K562 (cell line): ENCODE measurements around the gene B4GALNT2. TPM values are rescaled to one million over a fixed set of nuclear protein-coding genes. Genes with fewer than 3 reads are reported as not detected.
A peak's percentile ranks its signal among the peaks of the same experiment; 100 is the strongest.

ENCODE experiments used
- DEAF1 ChIP-seq: fragments of 450-650 bp; formaldehyde crosslinking; IDR thresholded peaks from 2 replicates; pipeline ENCODE4 v1.4.0; 2020; ENCODE audit warnings: mild to moderate bottlenecking, moderate library complexity
- ERF ChIP-seq: fragments of 450-650 bp; formaldehyde crosslinking; IDR thresholded peaks from 2 replicates; pipeline ENCODE4 v1.4.0; 2020; ENCODE audit warnings: mild to moderate bottlenecking, mixed read lengths
- HDAC6 ChIP-seq: IDR thresholded peaks from 2 replicates; pipeline ENCODE4 v1.6.1; 2012; ENCODE audit warnings: low read depth, mild to moderate bottlenecking, control low read depth, inconsistent platforms, low read length, moderate library complexity
- HINFP ChIP-seq: fragments of 450-650 bp; conservative IDR thresholded peaks from 2 replicates; pipeline ENCODE4 v1.6.1; 2016; ENCODE audit warnings: missing genetic modification characterization, low read depth, mild to moderate bottlenecking, control low read depth, missing compliant biosample characterization
- HMG20A ChIP-seq: fragments of 450-650 bp; formaldehyde crosslinking; conservative IDR thresholded peaks from 2 replicates; pipeline ENCODE4 v1.4.0; 2020; ENCODE audit warnings: mild to moderate bottlenecking, mixed read lengths
- JUNB ChIP-seq: fragments of 450-650 bp; formaldehyde crosslinking; conservative IDR thresholded peaks from 2 replicates; pipeline ENCODE4 v1.4.0; 2020; ENCODE audit warnings: mild to moderate bottlenecking
- MAFG ChIP-seq: fragments of 450-650 bp; conservative IDR thresholded peaks from 2 replicates; pipeline ENCODE4 v1.6.1; 2016; ENCODE audit warnings: missing genetic modification characterization, missing compliant biosample characterization
- MBD2 ChIP-seq: sonication (generic); IDR thresholded peaks from 2 replicates; pipeline ENCODE4 v1.6.1; 2016; ENCODE audit warnings: low read depth, borderline replicate concordance
- NFE2 ChIP-seq: IDR thresholded peaks from 2 replicates; pipeline ENCODE4 v1.6.1; 2014; ENCODE audit warnings: antibody characterized with exemption, low read depth
- POLR3G ChIP-seq: IDR thresholded peaks from 2 replicates; pipeline ENCODE4 v1.6.1; 2011; ENCODE audit not compliant: insufficient read length, insufficient replicate concordance; ENCODE audit errors: extremely low read depth
- SRSF3 ChIP-seq: fragments of 200-400 bp; formaldehyde crosslinking; IDR thresholded peaks from 2 replicates; pipeline ENCODE4 v1.6.1; 2016; ENCODE audit warnings: mild to moderate bottlenecking, low read length, moderate library complexity; ENCODE audit not compliant: insufficient read depth
- ZNF134 ChIP-seq: fragments of 250-450 bp; sonication (Bioruptor Pico); conservative IDR thresholded peaks from 2 replicates; pipeline ENCODE4 v1.4.0; 2020
- ZNF764 ChIP-seq: fragments of 250-450 bp; sonication (Bioruptor Pico); IDR thresholded peaks from 2 replicates; pipeline ENCODE4 v1.4.0; 2020; ENCODE audit warnings: low read depth, mild to moderate bottlenecking, moderate library complexity
- ZNF766 ChIP-seq: fragments of 200-800 bp; sonication (Bioruptor generic); conservative IDR thresholded peaks from 2 replicates; pipeline ENCODE4 v1.6.1; 2016; ENCODE audit warnings: missing genetic modification characterization, missing compliant biosample characterization
- polyA plus RNA-seq, 8 experiments: library from polyadenylated mRNA; depleted of rRNA in 4 of 8; stranded (reverse) in 5 of 8; unstranded in 3 of 8; fragments of >200 nt; fragmentation: Nextera tagmentation in 2 of 8; fragmentation: Illumina TruSeq in 1 of 8; extraction: Ambion mirVana in 2 of 8; extraction: Trizol in 1 of 8; gene quantifications; 2 replicates each; pipeline versions ENCODE4 v1.2.1 to v1.2.3, GENCODE V29; 2011 to 2014; ENCODE audit warnings: inconsistent platforms in 1 of 8, missing spikeins in 1 of 8
- total RNA-seq, 7 experiments: library from RNA; depleted of rRNA in 6 of 7; stranded (reverse); fragments of >200 nt in 6 of 7; fragmentation: Illumina TruSeq in 2 of 7; extraction: Trizol in 2 of 7; gene quantifications; 2 replicates each; pipeline versions ENCODE4 v1.2.1 to v1.2.3, GENCODE V29; 2011 to 2021; ENCODE audit warnings: low replicate concordance in 1 of 7
- TF ChIP-seq, protein P1 (sequence below): fragments of 200-800 bp; sonication (Bioruptor generic); IDR thresholded peaks from 2 replicates; pipeline ENCODE4 v1.6.1; 2017; ENCODE audit warnings: missing genetic modification characterization, missing compliant biosample characterization
- TF ChIP-seq, protein P2 (sequence below), 2 experiments: fragments of 200-800 bp in 1 of 2; sonication (Bioruptor generic) in 1 of 2; sonication (generic) in 1 of 2; formaldehyde crosslinking in 1 of 2; IDR thresholded peaks in 1 of 2; conservative IDR thresholded peaks in 1 of 2; 2 replicates each; pipeline versions ENCODE4 v1.5.0 to v1.6.1; 2016 to 2020; ENCODE audit warnings: missing compliant biosample characterization in 1 of 2, missing genetic modification characterization in 1 of 2, missing genetic modification reagents in 1 of 2
- TF ChIP-seq, protein P3 (sequence below), 2 experiments: fragments of 250-450 bp in 1 of 2; fragments of 450-650 bp in 1 of 2; sonication (Bioruptor Pico) in 1 of 2; IDR thresholded peaks; 2 replicates each; pipeline versions ENCODE4 v1.6.1 to v1.8.0; 2016 to 2021; ENCODE audit warnings: mild to moderate bottlenecking in 2 of 2, moderate library complexity in 2 of 2, missing compliant biosample characterization in 1 of 2, missing genetic modification characterization in 1 of 2
- TF ChIP-seq, protein P4 (sequence below), 2 experiments: IDR thresholded peaks; 2 replicates each; pipeline ENCODE4 v1.6.1; 2011; ENCODE audit warnings: borderline replicate concordance in 1 of 2, control low read depth in 1 of 2, low read depth in 1 of 2, low read length in 1 of 2, mild to moderate bottlenecking in 1 of 2, mixed read lengths in 1 of 2, moderate library complexity in 1 of 2; ENCODE audit not compliant: insufficient read depth in 1 of 2, insufficient read length in 1 of 2, poor library complexity in 1 of 2, severe bottlenecking in 1 of 2; ENCODE audit errors: extremely low read depth in 1 of 2

The B4GALNT2 gene
- total and polyA plus RNA-seq, 9 of the 15 experiments (the other 6 are each of a cell fraction or from before 2014, with no cell fraction given): not detected

GRCh38 chr17:49197346-49197998 lies 64.9 kb downstream of the B4GALNT2 start (continued):
- TF ChIP-seq, protein P1, sequence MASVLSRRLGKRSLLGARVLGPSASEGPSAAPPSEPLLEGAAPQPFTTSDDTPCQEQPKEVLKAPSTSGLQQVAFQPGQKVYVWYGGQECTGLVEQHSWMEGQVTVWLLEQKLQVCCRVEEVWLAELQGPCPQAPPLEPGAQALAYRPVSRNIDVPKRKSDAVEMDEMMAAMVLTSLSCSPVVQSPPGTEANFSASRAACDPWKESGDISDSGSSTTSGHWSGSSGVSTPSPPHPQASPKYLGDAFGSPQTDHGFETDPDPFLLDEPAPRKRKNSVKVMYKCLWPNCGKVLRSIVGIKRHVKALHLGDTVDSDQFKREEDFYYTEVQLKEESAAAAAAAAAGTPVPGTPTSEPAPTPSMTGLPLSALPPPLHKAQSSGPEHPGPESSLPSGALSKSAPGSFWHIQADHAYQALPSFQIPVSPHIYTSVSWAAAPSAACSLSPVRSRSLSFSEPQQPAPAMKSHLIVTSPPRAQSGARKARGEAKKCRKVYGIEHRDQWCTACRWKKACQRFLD (CRISPR knock-in tag): 0 out of 2 replicates have a peak, but pooled peaks have one; percentile 43
- TF ChIP-seq MBD2 (no peak), HINFP (no peak; the same call in 1 of the 2 replicates), DEAF1 (CRISPR knock-in tag) (no peak), ZNF766 (peak; percentile 57; the same call in 1 of the 2 replicates), POLR3G (no peak), HMG20A (CRISPR knock-in tag) (no peak), ZNF764 (CRISPR knock-in tag) (no peak), JUNB (no peak), NFE2 (no peak), MAFG (tag) (no peak), SRSF3 (no peak), ERF (CRISPR knock-in tag) (no peak), ZNF134 (no peak), HDAC6 (no peak)
- TF ChIP-seq, protein P2, sequence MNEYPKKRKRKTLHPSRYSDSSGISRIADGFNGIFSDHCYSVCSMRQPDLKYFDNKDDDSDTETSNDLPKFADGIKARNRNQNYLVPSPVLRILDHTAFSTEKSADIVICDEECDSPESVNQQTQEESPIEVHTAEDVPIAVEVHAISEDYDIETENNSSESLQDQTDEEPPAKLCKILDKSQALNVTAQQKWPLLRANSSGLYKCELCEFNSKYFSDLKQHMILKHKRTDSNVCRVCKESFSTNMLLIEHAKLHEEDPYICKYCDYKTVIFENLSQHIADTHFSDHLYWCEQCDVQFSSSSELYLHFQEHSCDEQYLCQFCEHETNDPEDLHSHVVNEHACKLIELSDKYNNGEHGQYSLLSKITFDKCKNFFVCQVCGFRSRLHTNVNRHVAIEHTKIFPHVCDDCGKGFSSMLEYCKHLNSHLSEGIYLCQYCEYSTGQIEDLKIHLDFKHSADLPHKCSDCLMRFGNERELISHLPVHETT (CRISPR knock-in tag; conservative IDR thresholded peaks at IDR 0.05 in 1 of 2, IDR thresholded peaks at IDR 0.05 in 1 of 2): 0 out of 4 replicates have a peak, but pooled peaks of 1 of the 2 experiments have one; percentile 40
- TF ChIP-seq, protein P3, sequence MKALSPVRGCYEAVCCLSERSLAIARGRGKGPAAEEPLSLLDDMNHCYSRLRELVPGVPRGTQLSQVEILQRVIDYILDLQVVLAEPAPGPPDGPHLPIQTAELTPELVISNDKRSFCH (CRISPR knock-in tag; IDR thresholded peaks at IDR 0.05): no peak
- TF ChIP-seq, protein P3 (tag; IDR thresholded peaks at IDR 0.05): no peak
- TF ChIP-seq, protein P4, sequence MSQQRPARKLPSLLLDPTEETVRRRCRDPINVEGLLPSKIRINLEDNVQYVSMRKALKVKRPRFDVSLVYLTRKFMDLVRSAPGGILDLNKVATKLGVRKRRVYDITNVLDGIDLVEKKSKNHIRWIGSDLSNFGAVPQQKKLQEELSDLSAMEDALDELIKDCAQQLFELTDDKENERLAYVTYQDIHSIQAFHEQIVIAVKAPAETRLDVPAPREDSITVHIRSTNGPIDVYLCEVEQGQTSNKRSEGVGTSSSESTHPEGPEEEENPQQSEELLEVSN (IDR thresholded peaks at IDR 0.05; ENCODE audit: borderline replicate concordance in 1 of 2, extremely low read depth in 1 of 2, insufficient read depth in 1 of 2, insufficient read length in 1 of 2, low read depth in 1 of 2, low read length in 1 of 2, poor library complexity in 1 of 2, severe bottlenecking in 1 of 2): no peak
